UCSD-AML1 (cell line): ENCODE measurements around the gene HOXC9.
"Not testable (repeated sequence)": the region's sequence is repeated elsewhere in the genome, so short reads cannot be mapped to it uniquely, and the experiment has no call there.

Experiments
- DNase-seq: peaks from one replicate; lab custom pipeline; 2025; ENCODE audit not compliant: unreplicated experiment; lab: John Stamatoyannopoulos, UW

The HOXC9 gene

GRCh38 chr12:54037360-54038283 is 37.7 kb downstream of the HOXC9 start:
- DNase-seq, result no peak

GRCh38 chr12:54038284-54038870 is 38.4 kb downstream of the HOXC9 start:
- DNase-seq, result no peak

- DNase-seq, result no peak
Observed at GRCh38 chr12:54038871-54039414, 39.0 kb downstream of the HOXC9 start.

- no peak for DNase-seq
Observed at GRCh38 chr12:54039417-54040147, 39.6 kb downstream of the HOXC9 start.

- DNase-seq, result no peak
Observed at GRCh38 chr12:54040148-54040494, 40.2 kb downstream of the HOXC9 start.

- no peak for DNase-seq
Observed at GRCh38 chr12:54040648-54041047, 40.7 kb downstream of the HOXC9 start.

- DNase-seq, result no peak
Observed at GRCh38 chr12:54041097-54041690, 41.2 kb downstream of the HOXC9 start.

GRCh38 chr12:54042033-54042432 is 42.1 kb downstream of the HOXC9 start:
- DNase-seq, result not testable (repeated sequence)

- DNase-seq, result no peak
Observed at GRCh38 chr12:54042970-54043853, 43.3 kb downstream of the HOXC9 start.

- no peak for DNase-seq
Observed at GRCh38 chr12:54044425-54045103, 44.6 kb downstream of the HOXC9 start.

GRCh38 chr12:54045401-54045800 is 45.4 kb downstream of the HOXC9 start:
- DNase-seq, result no peak

- no peak for DNase-seq
Observed at GRCh38 chr12:54045868-54046521, 46.0 kb downstream of the HOXC9 start.

- no peak for DNase-seq
Observed at GRCh38 chr12:54046809-54047159, 46.8 kb downstream of the HOXC9 start.

- no peak for DNase-seq
Observed at GRCh38 chr12:54047160-54047963, 47.4 kb downstream of the HOXC9 start.

GRCh38 chr12:54047964-54048303 is 48.0 kb downstream of the HOXC9 start:
- DNase-seq, result no peak

- no peak for DNase-seq
Observed at GRCh38 chr12:54048406-54049093, 48.6 kb downstream of the HOXC9 start.

GRCh38 chr12:54049108-54049507 is 49.1 kb downstream of the HOXC9 start:
- DNase-seq, result no peak

- no peak for DNase-seq
Observed at GRCh38 chr12:54050482-54050810, 50.5 kb downstream of the HOXC9 start.
